PC-3 (cell line): ENCODE measurements around the gene MPC2. TPM values are rescaled to one million over a fixed set of nuclear protein-coding genes. Genes with fewer than 3 reads are reported as not detected.
A peak's percentile ranks its signal among the peaks of the same experiment; 100 is the strongest.

ENCODE experiments used
- ATAC-seq: fragments of 200-7000 bp; cut with Tn5 transposase; 2 replicates; pipeline ENCODE4 v1.9.1; 2020; ENCODE audit warnings: mild to moderate bottlenecking, moderate library complexity
- BruUV-seq: library from RNA; stranded (reverse); fragments of 400-500 nt; replicated peaks from 2 replicates; lab custom pipeline; 2021; lab: Mats Ljungman, UMichigan
- CTCF ChIA-PET: fragments of 300-600 bp; sonication (Branson Sonifier 250); formaldehyde crosslinking; loops from one replicate; lab custom pipeline; 2022; ENCODE audit warnings: antibody characterized with exemption; lab: Charles Lee
- POLR2A ChIA-PET: fragments of 300-600 bp; sonication (Branson Sonifier 250); formaldehyde crosslinking; loops from one replicate; lab custom pipeline; 2022; ENCODE audit warnings: antibody characterized with exemption; ENCODE audit not compliant: unreplicated experiment; lab: Charles Lee
- DNase-seq: peaks from one replicate; pipeline ENCODE4 v3.0.0-alpha.2; 2015
- H2AFZ ChIP-seq: fragments of 300-600 bp; sonication (generic); 2 replicates; pipeline ENCODE4 v1.6.0; 2016; ENCODE audit warnings: antibody characterized with exemption, low read length
- H3F3A ChIP-seq: fragments of 300-600 bp; sonication (generic); one replicate; pipeline ENCODE4 v1.6.0; 2017; ENCODE audit warnings: antibody characterized with exemption, low read length, control low read depth, mild to moderate bottlenecking; ENCODE audit not compliant: unreplicated experiment
- H3K27ac ChIP-seq: fragments of 300-600 bp; sonication (generic); 2 replicates; pipeline ENCODE4 v1.5.1; 2016; ENCODE audit warnings: mild to moderate bottlenecking, low read length
- H3K27me3 ChIP-seq: fragments of 300-600 bp; sonication (generic); 2 replicates; pipeline ENCODE4 v1.6.1; 2016; ENCODE audit warnings: low read length, mixed read lengths
- H3K36me3 ChIP-seq: fragments of 300-600 bp; sonication (generic); 2 replicates; pipeline ENCODE4 v1.6.1; 2016; ENCODE audit warnings: low read depth, mixed run types, low read length, mixed read lengths
- H3K4me1 ChIP-seq: fragments of 300-600 bp; sonication (generic); 2 replicates; pipeline ENCODE4 v1.5.1; 2016; ENCODE audit warnings: low read length; ENCODE audit not compliant: insufficient read depth
- H3K4me2 ChIP-seq: fragments of 300-600 bp; sonication (generic); 2 replicates; pipeline ENCODE4 v1.6.0; 2016; ENCODE audit warnings: low read length
- H3K4me3 ChIP-seq: fragments of 300-600 bp; sonication (generic); 2 replicates; pipeline ENCODE4 v1.5.1; 2016; ENCODE audit warnings: mild to moderate bottlenecking, low read length, mixed read lengths
- H3K79me2 ChIP-seq: fragments of 300-600 bp; sonication (generic); 2 replicates; pipeline ENCODE4 v1.6.1; 2017; ENCODE audit warnings: low read length, mixed read lengths
- H3K9ac ChIP-seq: fragments of 300-600 bp; sonication (generic); 2 replicates; pipeline ENCODE4 v1.6.0; 2016; ENCODE audit warnings: mild to moderate bottlenecking, low read length
- H3K9me2 ChIP-seq: fragments of 300-600 bp; sonication (generic); replicated peaks from 2 replicates; pipeline ENCODE4 v1.6.1; 2016; ENCODE audit warnings: mixed run types, low read length, mixed read lengths
- H3K9me3 ChIP-seq: fragments of 300-600 bp; sonication (generic); 2 replicates; pipeline ENCODE4 v1.6.1; 2016; ENCODE audit warnings: low read length, mixed read lengths
- H4K20me1 ChIP-seq: fragments of 300-600 bp; sonication (generic); 2 replicates; pipeline ENCODE4 v1.6.1; 2016; ENCODE audit warnings: low read length, mixed read lengths
- CTCF ChIP-seq: fragments of 300-600 bp; sonication (generic); conservative IDR thresholded peaks from 2 replicates; pipeline ENCODE4 v1.5.1; 2017; ENCODE audit warnings: antibody characterized with exemption, low read depth, mild to moderate bottlenecking, low read length
- EZH2 ChIP-seq: fragments of 300-600 bp; sonication (generic); IDR thresholded peaks from one replicate; pipeline ENCODE4 v1.6.1; 2017; ENCODE audit warnings: antibody characterized with exemption, mild to moderate bottlenecking, low read length; ENCODE audit not compliant: unreplicated experiment
- EZH2phosphoT487 ChIP-seq: fragments of 300-600 bp; sonication (generic); IDR thresholded peaks from 2 replicates; pipeline ENCODE4 v1.6.1; 2018; ENCODE audit warnings: mild to moderate bottlenecking, antibody characterized with exemption, low read length, borderline replicate concordance
- intact Hi-C: fragments of 100-400 bp; cut with micrococcal nuclease; formaldehyde crosslinking; loops from 2 replicates; pipeline ENCODE4 v1.9.0; 2023
- total RNA-seq: library from RNA; depleted of rRNA; stranded (reverse); fragments of >200 nt; gene quantifications from 2 replicates; pipeline ENCODE4 v1.2.3, GENCODE V29; 2014

The MPC2 gene
- total RNA-seq, 1 experiment from 2014 or later, result 60.8 TPM

DNA sequence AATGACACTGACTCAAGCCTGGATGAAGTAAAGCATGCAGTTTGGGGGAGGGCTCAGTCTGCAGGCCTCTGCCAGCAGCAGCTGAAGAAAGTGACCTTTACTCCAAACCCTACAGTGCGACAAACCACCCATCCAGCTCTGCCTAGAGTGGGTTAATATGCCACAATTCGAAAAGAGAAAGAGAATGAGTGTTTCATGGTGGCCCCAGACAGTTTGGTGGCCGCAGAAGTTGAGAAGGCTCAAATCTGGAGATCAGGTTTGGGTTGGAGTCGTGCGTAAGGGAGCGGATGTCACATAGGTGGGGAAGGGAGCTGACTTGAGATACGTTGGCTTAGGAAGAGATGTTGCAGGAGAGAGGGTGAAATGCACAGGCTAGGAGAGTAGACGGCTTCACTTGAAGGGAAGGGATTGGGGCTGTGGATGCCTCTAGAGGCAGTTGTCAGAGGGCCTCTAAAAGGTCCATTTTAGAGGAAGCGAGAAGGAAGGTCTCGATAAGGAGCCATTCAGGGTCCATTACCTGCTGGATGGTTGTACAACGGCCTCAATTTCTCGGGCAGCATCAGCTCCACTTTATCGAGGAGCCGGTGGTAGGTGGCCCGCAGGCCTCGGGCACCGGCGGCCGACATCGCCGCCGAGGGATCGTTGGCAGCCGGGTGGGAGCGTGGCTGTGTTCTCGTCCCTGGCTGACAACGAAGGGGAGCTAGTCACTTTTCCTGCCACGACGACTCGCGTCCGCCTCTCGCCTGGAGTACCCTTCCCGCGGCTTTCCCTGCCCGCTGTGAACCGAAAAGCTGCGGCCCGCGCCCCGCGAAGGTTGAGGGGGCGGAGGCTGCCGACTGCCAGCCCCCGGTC lies 1.4 kb downstream of the MPC2 start:
- POLR2A ChIA-PET, result interaction anchor here (0.7 to 1.5 kb wide), 2 partner anchors 115 to 382 kb away, joined by 3 to 7 read pairs; partner anchors contain the start of gene CREG1

DNA sequence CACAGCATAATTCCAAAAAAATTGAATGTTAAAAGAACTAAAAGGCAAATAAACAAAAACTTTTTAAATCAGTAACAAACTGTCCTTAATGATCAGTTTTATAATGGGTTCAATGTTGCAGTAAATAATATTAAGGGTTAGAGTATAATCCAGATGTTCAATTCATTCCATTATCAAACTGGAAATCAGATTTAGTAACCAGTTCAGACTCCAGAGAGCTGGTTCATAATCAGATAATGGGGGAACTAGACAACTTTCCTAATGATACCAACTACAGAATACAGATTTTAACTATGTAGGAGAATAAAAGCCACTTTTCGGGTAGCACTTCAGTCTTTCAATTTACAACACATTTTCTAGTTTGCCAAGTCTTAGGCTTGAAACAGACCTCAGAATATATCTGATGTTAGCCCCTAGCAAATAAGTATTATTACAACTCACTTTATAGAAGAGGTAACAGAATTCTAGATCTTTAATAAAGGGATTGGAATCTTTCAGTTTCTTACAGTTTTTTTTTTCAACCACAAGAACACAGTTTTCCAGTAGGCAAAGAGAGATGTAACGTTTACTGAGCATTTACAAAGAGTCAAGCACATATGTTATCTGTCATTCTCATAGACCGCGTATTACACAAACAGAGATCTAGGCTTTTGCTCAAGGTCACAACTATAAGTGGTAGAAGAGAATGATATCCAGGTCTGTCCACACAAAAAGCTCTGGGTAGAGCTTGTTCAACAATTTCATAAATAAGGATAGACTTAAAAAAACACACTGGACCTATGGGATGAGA lies 2.3 kb downstream of the MPC2 start:
- no peaks in the 10 kb centered on the region for H4K20me1 ChIP-seq
- no peaks in the 10 kb centered on the region for H3K9me2 ChIP-seq
- peak overlapping the region; percentile 87 for H2AFZ ChIP-seq
- H3K4me1 ChIP-seq, result peaks cover 22% of the 10 kb centered on the region
- peak overlapping the region; percentile 69 for H3K9ac ChIP-seq
- POLR2A ChIA-PET, result no interaction called here
- TF ChIP-seq EZH2phosphoT487 (no peak), CTCF (no peak), EZH2 (no peak)
- CTCF ChIA-PET, result interaction anchor here (0.5 to 4.6 kb wide), 4 partner anchors 59 to 190 kb away, joined by 3 to 25 read pairs (median 4); no protein-coding TSS in a partner anchor
- DNase-seq (no peak), ATAC-seq (no peak)
- no peaks in the 10 kb centered on the region for H3K36me3 ChIP-seq
- H3K4me2 ChIP-seq, result peak overlapping the region; percentile 91
- H3K9me3 ChIP-seq, result no peaks in the 10 kb centered on the region
- H3K79me2 ChIP-seq, result peaks cover 78% of the 10 kb centered on the region
- H3K27me3 ChIP-seq, result no peaks in the 10 kb centered on the region
- peak overlapping the region; percentile 57 for H3K27ac ChIP-seq
- peak overlapping the region; percentile 79 for H3K4me3 ChIP-seq
- H3F3A ChIP-seq, result no peaks in the 10 kb centered on the region
- BruUV-seq, result no TSS peak
- intact Hi-C loops, result loop anchor here (1.0 to 5.0 kb wide), 4 partner anchors 131 to 712 kb away; partner anchors contain the start of genes POU2F1 and TIPRL

More for the DNA sequence above, 1.4 kb downstream of the MPC2 start:
- H3K9me2 ChIP-seq, result no peaks in the 10 kb centered on the region
- peaks cover 82% of the 10 kb centered on the region for H3K79me2 ChIP-seq
- ATAC-seq, result peak; percentile 28
- H3K4me2 ChIP-seq, result peak overlapping the region; percentile 91
- peak overlapping the region; percentile 69 for H3K9ac ChIP-seq
- H2AFZ ChIP-seq, result peak overlapping the region; percentile 87
- peak overlapping the region; percentile 57 for H3K27ac ChIP-seq
- peaks cover 22% of the 10 kb centered on the region for H3K4me1 ChIP-seq
- no peaks in the 10 kb centered on the region for H3F3A ChIP-seq
- H4K20me1 ChIP-seq, result no peaks in the 10 kb centered on the region
- intact Hi-C loops, result loop anchor here (1.0 to 5.0 kb wide), 6 partner anchors 132 to 713 kb away; partner anchors contain the start of genes MPZL1, POU2F1 and TIPRL
- CTCF ChIA-PET, result interaction anchor here (0.6 to 4.6 kb wide), 3 partner anchors 60 to 147 kb away, joined by 4 to 25 read pairs (median 4); no protein-coding TSS in a partner anchor
- no peaks in the 10 kb centered on the region for H3K27me3 ChIP-seq
- no peaks in the 10 kb centered on the region for H3K36me3 ChIP-seq
- H3K9me3 ChIP-seq, result no peaks in the 10 kb centered on the region
- H3K4me3 ChIP-seq, result peak overlapping the region; percentile 79
- BruUV-seq, result TSS peak; percentile 57
- peak; percentile 52 for DNase-seq
- no peak for TF ChIP-seq EZH2phosphoT487
- TF ChIP-seq CTCF, result no peak
- TF ChIP-seq EZH2, result no peak
